Measurements from ENCODE around the gene PPEF1. TPM values are rescaled to one million over a fixed set of nuclear protein-coding genes. Genes with fewer than 3 reads are reported as not detected.
"Not testable (repeated sequence)": the region's sequence is repeated elsewhere in the genome, so short reads cannot be mapped to it uniquely, and the experiment has no call there.

PPEF1 gene
- total and polyA plus RNA-seq, 8 donors: 0.04 to 0.56 (median 0.19) TPM; not detected in 4

GRCh38 chrX:18761750-18762149 lies 54.3 kb downstream of the PPEF1 start:
- Histone ChIP-seq H3K27ac (no peak overlapping the region), H3K4me1 (no peaks in the 10 kb centered on the region), H3K4me3 (no peak overlapping the region), H3K9me3 (no peaks in the 10 kb centered on the region), H3K27me3 (no peaks in the 10 kb centered on the region), H3K36me3 (no peaks in the 10 kb centered on the region)
- FAIRE-seq (no peak), DNase-seq (no peak), ATAC-seq (no peak)
- intact Hi-C loops (cut with DNase I): no loop called here
- 82 to 96% methylated on average over 3 of the region's 3 CpGs for WGBS, 2 donors
- TF ChIP-seq CTCF (IDR thresholded peaks at IDR 0.05): no peak

GRCh38 chrX:18763106-18763505 lies 55.7 kb downstream of the PPEF1 start:
- 67 to 77% methylated on average over 3 of the region's 3 CpGs for WGBS, 2 donors
- H3K9me3 ChIP-seq; H3K4me1 ChIP-seq; H3K4me3 ChIP-seq; FAIRE-seq; H3K27ac ChIP-seq; intact Hi-C loops (cut with DNase I); H3K36me3 ChIP-seq; H3K27me3 ChIP-seq; DNase-seq; ATAC-seq: not testable (repeated sequence)

GRCh38 chrX:18769364-18769763 lies 61.9 kb downstream of the PPEF1 start:
- intact Hi-C loops (cut with DNase I): no loop called here
- 36 to 48% methylated on average over 1 of the region's 1 CpG for WGBS, 2 donors
- Histone ChIP-seq H3K4me1 (no peaks in the 10 kb centered on the region), H3K27ac (no peak overlapping the region), H3K9me3 (no peaks in the 10 kb centered on the region), H3K36me3 (no peaks in the 10 kb centered on the region), H3K27me3 (no peaks in the 10 kb centered on the region), H3K4me3 (no peak overlapping the region)
- FAIRE-seq: no peak
- no peak for TF ChIP-seq CTCF (IDR thresholded peaks at IDR 0.05)
- no peak for ATAC-seq
- DNase-seq: no peak

- no peak for DNase-seq
- FAIRE-seq: no peak
These were observed 62.5 kb downstream of the PPEF1 start for GRCh38 chrX:18769812-18770573.

GRCh38 chrX:18789916-18790315 lies 82.5 kb downstream of the PPEF1 start:
- Histone ChIP-seq H3K4me1 (no peaks in the 10 kb centered on the region), H3K36me3 (no peaks in the 10 kb centered on the region), H3K4me3 (no peak overlapping the region), H3K27ac (no peak overlapping the region), H3K9me3 (no peaks in the 10 kb centered on the region), H3K27me3 (peaks cover 0 to 7% (median 0%) of the 10 kb centered on the region in 4 donors)
- intact Hi-C loops (cut with DNase I): no loop called here
- 29 to 53% methylated on average over 1 of the region's 1 CpG for whole genome bisulfite sequencing, 2 donors
- ATAC-seq: no peak
- no peak for TF ChIP-seq CTCF (IDR thresholded peaks at IDR 0.05)
- FAIRE-seq: no peak
- DNase-seq: no peak

More at GRCh38 chrX:18769812-18770573, 62.5 kb downstream of the PPEF1 start:
- intact Hi-C loops (cut with DNase I): no loop called here
- Histone ChIP-seq H3K27ac (no peak overlapping the region), H3K4me1 (no peaks in the 10 kb centered on the region), H3K4me3 (no peak overlapping the region), H3K9me3 (no peaks in the 10 kb centered on the region), H3K27me3 (no peaks in the 10 kb centered on the region), H3K36me3 (no peaks in the 10 kb centered on the region)
- 42 to 48% methylated on average over 7 of the region's 7 CpGs for WGBS, 2 donors
- no peak for TF ChIP-seq CTCF (IDR thresholded peaks at IDR 0.05)
- no peak for ATAC-seq

All from pancreas (tissue), 10 donors.